KMS-11 (cell line): ENCODE data around the gene PDZRN3.

ENCODE experiments used
- H2AFZ ChIP-seq: fragments of 200-600 bp; sonication (generic); 2 replicates; pipeline ENCODE4 v1.6.1; 2016; ENCODE audit warnings: antibody characterized with exemption, mixed run types, low read depth
- H3K27ac ChIP-seq: fragments of 200-600 bp; sonication (generic); 2 replicates; pipeline ENCODE4 v1.6.1; 2016; ENCODE audit warnings: mild to moderate bottlenecking, mixed run types
- H3K27me3 ChIP-seq: fragments of 200-600 bp; sonication (generic); 2 replicates; pipeline ENCODE4 v1.6.1; 2017; ENCODE audit warnings: mild to moderate bottlenecking, low read depth, mixed run types, moderate library complexity; ENCODE audit not compliant: insufficient read depth
- H3K36me3 ChIP-seq: fragments of 200-600 bp; sonication (generic); 2 replicates; pipeline ENCODE4 v1.6.1; 2017; ENCODE audit warnings: mild to moderate bottlenecking, mixed run types; ENCODE audit not compliant: insufficient read depth
- H3K4me1 ChIP-seq: fragments of 200-600 bp; sonication (generic); 2 replicates; pipeline ENCODE4 v1.6.1; 2016; ENCODE audit warnings: mild to moderate bottlenecking, low read depth, mixed run types; ENCODE audit not compliant: poor library complexity, severe bottlenecking
- H3K4me2 ChIP-seq: fragments of 200-600 bp; sonication (generic); 2 replicates; pipeline ENCODE4 v1.7.0; 2016; ENCODE audit warnings: mild to moderate bottlenecking, mixed run types
- H3K4me3 ChIP-seq: fragments of 200-600 bp; sonication (generic); IDR thresholded peaks from 2 replicates; pipeline ENCODE4 v1.6.1; 2017; ENCODE audit warnings: low read depth, low read length, mixed read lengths; ENCODE audit not compliant: insufficient read depth
- H3K79me2 ChIP-seq: fragments of 200-600 bp; sonication (generic); 2 replicates; pipeline ENCODE4 v1.6.1; 2016; ENCODE audit warnings: low read depth, mixed run types; ENCODE audit not compliant: insufficient read depth
- H3K9ac ChIP-seq: fragments of 200-600 bp; sonication (generic); 2 replicates; pipeline ENCODE4 v1.6.1; 2016; ENCODE audit warnings: mild to moderate bottlenecking, mixed run types
- H4K20me1 ChIP-seq: fragments of 200-600 bp; sonication (generic); 2 replicates; pipeline ENCODE4 v1.6.1; 2016; ENCODE audit warnings: mild to moderate bottlenecking, mixed run types; ENCODE audit not compliant: insufficient read depth
- CTCF ChIP-seq: fragments of 200-600 bp; sonication (generic); conservative IDR thresholded peaks from 2 replicates; pipeline ENCODE4 v1.6.1; 2017; ENCODE audit warnings: low read depth, mild to moderate bottlenecking, antibody characterized with exemption, low read length, moderate library complexity, mixed read lengths

The PDZRN3 gene

DNA sequence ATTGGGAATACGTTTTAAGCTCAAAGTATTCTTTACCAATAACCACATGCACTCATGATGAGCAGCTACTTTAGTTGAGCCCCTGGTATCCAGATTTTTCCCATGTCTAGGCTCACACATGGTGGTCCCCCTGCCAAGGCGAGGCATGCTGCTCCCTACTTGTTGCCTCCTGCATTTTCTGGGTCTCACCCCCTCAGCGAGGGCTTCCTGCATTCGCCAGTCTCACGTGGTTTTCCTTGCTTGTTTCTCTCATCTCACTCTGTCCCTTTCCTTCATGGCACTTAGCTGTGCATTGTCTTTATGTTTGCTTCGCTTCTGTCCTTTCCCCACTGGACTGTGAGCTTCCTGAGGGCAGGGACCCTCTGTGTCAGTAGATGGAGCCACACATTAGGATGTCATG, 99.2 kb downstream of the PDZRN3 start:
- Histone ChIP-seq H3K4me1 (no peaks in the 10 kb centered on the region), H3K27ac (no peak overlapping the region), H2AFZ (no peak overlapping the region), H3K4me2 (no peak overlapping the region), H3K79me2 (no peaks in the 10 kb centered on the region), H3K9ac (no peak overlapping the region), H4K20me1 (no peaks in the 10 kb centered on the region), H3K4me3 (no peak overlapping the region), H3K36me3 (no peaks in the 10 kb centered on the region), H3K27me3 (no peaks in the 10 kb centered on the region)
- TF ChIP-seq CTCF, result no peak

- TF ChIP-seq CTCF, result no peak
- Histone ChIP-seq H3K4me1 (no peaks in the 10 kb centered on the region), H4K20me1 (no peaks in the 10 kb centered on the region), H3K27me3 (no peaks in the 10 kb centered on the region), H3K4me2 (no peak overlapping the region), H2AFZ (no peak overlapping the region), H3K36me3 (no peaks in the 10 kb centered on the region), H3K79me2 (no peaks in the 10 kb centered on the region), H3K4me3 (no peak overlapping the region), H3K27ac (no peak overlapping the region), H3K9ac (no peak overlapping the region)
These were observed 101.1 kb downstream of the PDZRN3 start for GRCh38 chr3:73523661-73524060.

DNA sequence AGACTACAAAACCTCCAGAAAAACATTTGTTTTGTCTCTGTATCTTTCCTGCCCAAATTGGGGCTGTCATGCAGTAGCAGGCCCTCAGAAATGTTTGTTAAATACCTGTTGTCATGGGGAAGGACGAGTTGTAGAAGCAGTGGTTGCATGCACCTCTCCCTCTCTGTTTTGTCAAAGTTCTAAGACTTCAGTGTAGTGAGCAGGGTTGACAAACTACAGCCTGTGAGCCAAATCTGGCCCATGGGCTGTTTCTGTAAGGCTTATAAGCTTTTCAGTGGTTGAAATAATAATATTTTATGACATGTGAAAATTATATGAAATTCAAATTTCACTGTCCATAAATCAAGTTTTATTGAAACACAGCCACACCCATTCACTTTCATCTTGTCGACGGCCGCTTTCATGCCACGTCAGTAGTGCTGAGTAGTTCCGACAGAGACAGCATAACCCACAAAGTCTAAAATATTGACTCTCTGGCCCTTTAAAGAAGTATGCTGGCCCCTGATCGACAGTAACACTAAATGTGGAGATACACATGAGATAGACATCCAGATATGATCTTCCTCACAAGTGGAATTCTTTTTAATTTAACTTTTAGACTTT, 102.9 kb downstream of the PDZRN3 start:
- TF ChIP-seq CTCF, result no peak
- no peaks in the 10 kb centered on the region for H3K36me3 ChIP-seq
- no peaks in the 10 kb centered on the region for H3K79me2 ChIP-seq
- H3K4me3 ChIP-seq, result no peak overlapping the region
- H3K9ac ChIP-seq, result no peak overlapping the region
- H3K27me3 ChIP-seq, result no peaks in the 10 kb centered on the region
- H4K20me1 ChIP-seq, result no peaks in the 10 kb centered on the region
- H2AFZ ChIP-seq, result no peak overlapping the region
- H3K4me1 ChIP-seq, result no peaks in the 10 kb centered on the region
- H3K27ac ChIP-seq, result no peak overlapping the region
- no peak overlapping the region for H3K4me2 ChIP-seq

DNA sequence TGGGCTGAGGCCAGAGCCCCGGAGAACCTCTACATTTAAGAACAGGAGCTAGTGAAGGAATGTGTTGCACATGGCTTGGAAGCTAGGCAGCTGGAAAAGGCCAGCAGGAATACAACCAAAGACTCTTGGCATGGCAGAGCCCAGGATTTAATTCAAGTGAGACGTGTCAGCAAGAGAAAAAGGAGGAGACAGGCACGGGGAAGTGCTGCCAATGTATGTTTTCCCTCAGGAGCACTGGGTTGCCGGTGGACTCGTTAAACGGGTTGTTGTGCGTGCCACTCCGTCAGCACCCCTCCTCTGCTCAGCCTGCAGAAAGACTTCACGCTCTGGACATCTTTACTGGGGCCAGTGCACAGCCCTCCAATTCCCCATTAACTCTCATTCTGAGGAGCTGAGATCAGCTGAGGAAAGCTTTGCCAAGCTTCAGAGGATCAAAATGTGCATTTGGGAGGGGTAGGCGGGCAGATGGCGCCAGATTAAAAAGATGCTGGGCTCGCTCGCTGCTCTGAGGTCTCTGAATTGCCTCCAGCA, 103.7 kb downstream of the PDZRN3 start:
- no peaks in the 10 kb centered on the region for H3K36me3 ChIP-seq
- H3K4me2 ChIP-seq, result no peak overlapping the region
- no peaks in the 10 kb centered on the region for H3K27me3 ChIP-seq
- no peaks in the 10 kb centered on the region for H3K79me2 ChIP-seq
- H3K4me1 ChIP-seq, result no peaks in the 10 kb centered on the region
- H3K4me3 ChIP-seq, result no peak overlapping the region
- no peaks in the 10 kb centered on the region for H4K20me1 ChIP-seq
- H2AFZ ChIP-seq, result no peak overlapping the region
- no peak overlapping the region for H3K27ac ChIP-seq
- no peak overlapping the region for H3K9ac ChIP-seq
- TF ChIP-seq CTCF, result no peak
